GM19193 (cell line): ENCODE data around the gene DDB1.

Experiments used
- POLR2A ChIP-seq: IDR thresholded peaks from 4 replicates; pipeline ENCODE4 v1.6.1; 2011; ENCODE audit not compliant: insufficient read depth, insufficient read length; ENCODE audit errors: extremely low read depth

The DDB1 gene

DNA sequence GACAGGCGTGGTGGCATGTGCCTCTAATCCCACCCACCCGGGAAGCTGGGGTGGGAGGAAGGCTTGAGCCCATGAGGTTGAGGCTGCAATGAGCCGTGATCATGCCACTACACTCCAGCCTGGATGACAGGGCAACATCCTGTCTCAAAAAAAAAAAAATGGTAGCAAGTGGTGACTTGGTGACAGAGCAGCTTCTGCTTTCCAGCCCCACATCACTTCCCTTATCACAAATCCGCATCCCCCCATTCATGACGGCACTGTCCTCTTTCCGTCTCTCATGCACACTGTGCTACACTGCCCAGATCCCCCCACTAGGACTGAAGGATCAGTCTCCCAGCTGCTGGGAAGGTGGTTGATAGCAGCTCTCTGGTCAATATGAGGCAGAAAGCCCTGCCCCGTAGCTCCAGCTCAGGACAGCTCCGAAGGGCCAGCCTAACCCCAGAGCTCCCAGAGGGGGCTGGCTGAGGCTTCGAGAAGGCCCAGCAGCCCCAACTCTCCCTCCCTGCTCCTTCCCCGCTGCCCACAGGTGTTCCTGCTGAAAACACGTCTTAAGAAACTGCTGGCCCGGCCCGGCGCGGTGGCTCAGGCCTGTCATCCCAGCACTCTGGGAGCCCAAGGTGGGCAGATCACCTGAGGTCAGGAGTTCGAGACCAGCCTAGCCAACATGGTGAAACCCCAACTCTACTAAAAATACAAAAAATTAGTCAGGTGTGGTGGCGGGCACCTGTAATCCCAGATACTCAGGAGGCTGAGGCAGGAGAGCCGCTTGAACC, 76.0 kb downstream of the DDB1 start:
- TF ChIP-seq POLR2A: no peak

DNA sequence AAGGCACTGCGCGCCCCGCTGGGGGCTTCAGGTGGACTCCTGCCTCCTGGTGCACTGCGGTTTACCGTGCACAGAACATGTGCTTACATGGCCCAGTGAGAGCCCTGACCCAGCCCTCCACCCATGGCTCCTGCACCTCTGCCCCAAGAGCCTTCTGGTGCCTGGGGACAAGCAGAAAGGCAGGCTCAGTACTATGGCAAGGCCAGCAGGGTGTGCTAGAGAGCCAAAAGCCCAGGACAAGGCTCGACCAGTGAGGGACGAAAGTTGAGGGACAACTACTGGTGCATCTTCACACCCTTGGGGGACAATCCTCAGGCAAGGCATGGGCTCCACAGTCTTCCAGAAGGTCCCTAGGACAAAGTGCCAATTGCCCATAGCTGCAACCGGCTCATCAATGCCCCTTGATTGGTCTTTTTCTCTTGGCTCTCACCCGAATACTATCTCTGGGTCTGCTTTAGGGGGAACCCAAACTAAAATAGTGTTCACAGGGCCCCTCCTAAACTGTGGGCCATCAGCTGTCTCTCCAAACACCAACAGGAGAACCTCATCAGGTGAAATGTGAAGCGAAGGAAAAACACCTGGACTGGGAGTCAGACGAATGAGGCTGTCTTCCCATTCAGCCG, 78.4 kb downstream of the DDB1 start:
- TF ChIP-seq POLR2A: no peak
